Retinal pigment epithelial cell (primary cell): ENCODE measurements around the gene HSPA2.
A peak's percentile ranks its signal among the peaks of the same experiment; 100 is the strongest.

Source experiments
- DNase-seq: peaks from one replicate; pipeline ENCODE4 v3.0.0-alpha.2; 2010; ENCODE audit warnings: low read depth
- H3K4me3 ChIP-seq: 2 replicates; pipeline ENCODE4 v1.5.1; 2011; ENCODE audit warnings: mild to moderate bottlenecking, low read length, control low read depth, moderate library complexity
- TF ChIP-seq, protein P1 (sequence below): conservative IDR thresholded peaks from 2 replicates; pipeline ENCODE4 v1.5.1; 2011; ENCODE audit warnings: low read depth, low read length, control low read depth, inconsistent platforms

HSPA2 gene

DNA sequence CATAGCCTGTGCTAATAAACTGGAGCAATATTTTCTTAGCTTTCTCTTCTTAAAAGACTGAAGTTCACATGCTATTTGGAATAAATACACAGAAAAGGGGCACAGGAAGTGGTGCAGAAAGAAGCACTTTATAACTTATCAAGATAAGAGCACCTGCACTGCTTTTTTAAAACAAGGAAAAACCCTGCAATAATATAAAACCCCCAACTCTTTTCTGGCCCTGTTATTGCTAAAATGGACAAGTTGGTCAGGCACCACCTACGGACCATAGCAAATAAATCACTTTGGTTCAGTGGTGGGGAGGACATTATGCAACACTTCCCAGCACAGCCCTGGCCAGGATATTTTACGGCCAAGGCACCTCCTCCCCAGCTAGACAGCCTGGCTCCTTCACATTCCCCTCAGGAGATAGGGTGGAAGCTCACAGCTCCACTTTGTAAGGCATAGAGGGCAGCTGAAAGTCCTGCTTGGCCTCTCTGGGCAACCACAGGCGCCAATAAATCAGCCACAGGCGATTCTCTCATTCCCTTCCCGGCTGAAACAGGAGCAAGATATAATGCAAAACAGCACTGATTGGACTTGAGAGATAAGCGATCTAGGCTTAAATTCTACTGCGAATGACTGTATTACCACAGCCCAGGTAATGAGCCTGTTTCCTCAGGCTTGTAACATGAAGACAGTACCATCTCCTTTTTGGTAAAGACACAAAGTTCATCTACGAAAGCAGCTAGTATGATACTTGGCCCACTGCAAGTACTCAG is 39.0 kb upstream of the HSPA2 start:
- DNase-seq, result no peak
- TF ChIP-seq, protein P1, sequence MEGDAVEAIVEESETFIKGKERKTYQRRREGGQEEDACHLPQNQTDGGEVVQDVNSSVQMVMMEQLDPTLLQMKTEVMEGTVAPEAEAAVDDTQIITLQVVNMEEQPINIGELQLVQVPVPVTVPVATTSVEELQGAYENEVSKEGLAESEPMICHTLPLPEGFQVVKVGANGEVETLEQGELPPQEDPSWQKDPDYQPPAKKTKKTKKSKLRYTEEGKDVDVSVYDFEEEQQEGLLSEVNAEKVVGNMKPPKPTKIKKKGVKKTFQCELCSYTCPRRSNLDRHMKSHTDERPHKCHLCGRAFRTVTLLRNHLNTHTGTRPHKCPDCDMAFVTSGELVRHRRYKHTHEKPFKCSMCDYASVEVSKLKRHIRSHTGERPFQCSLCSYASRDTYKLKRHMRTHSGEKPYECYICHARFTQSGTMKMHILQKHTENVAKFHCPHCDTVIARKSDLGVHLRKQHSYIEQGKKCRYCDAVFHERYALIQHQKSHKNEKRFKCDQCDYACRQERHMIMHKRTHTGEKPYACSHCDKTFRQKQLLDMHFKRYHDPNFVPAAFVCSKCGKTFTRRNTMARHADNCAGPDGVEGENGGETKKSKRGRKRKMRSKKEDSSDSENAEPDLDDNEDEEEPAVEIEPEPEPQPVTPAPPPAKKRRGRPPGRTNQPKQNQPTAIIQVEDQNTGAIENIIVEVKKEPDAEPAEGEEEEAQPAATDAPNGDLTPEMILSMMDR, result no peak
- H3K4me3 ChIP-seq, result no peak overlapping the region

- DNase-seq, result no peak
- TF ChIP-seq, protein P1, result no peak
- H3K4me3 ChIP-seq, result peak overlapping the region; percentile 85
These were observed 38.1 kb upstream of the HSPA2 start for GRCh38 chr14:64502456-64502855.

DNA sequence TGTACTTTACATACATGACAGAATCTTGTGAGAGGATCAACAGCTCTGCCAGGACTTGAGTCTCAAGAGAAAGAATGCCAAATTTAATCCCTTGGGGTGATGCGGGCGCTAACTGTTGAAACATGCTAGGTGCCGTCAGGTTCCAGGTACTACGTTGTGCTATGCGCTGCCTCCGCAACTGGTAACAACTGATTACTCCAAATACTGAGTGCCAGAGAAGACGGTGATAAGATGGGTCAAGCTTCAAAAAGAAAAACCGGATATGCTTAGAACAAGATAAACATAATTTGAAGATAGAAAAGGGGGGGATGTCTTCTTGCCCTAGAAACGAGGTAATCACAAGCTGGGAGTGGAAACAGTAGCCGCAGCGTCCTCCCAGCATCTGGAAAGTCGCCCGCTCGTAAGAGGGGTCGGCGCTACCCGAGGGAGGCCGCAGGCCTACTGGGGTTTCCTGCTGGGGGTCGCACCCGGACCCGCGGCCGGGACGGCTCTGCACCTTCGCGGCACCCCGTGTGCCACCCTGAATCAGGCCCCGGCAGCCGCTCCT is 37.6 kb upstream of the HSPA2 start:
- no peak for DNase-seq
- H3K4me3 ChIP-seq, result peak overlapping the region; percentile 85
- TF ChIP-seq, protein P1, result no peak

- peak; percentile 66 for DNase-seq
- TF ChIP-seq, protein P1, result no peak
- H3K4me3 ChIP-seq, result peak within 1 kb of the TSS; percentile 91
These were observed 36.9 kb upstream of the HSPA2 start, which contains the start of gene ZBTB25 for GRCh38 chr14:64503434-64504309. ZBTB25 (minus strand) TSS chr14:64503838; CDS start chr14:64490533, 13,305 bp downstream.

DNA sequence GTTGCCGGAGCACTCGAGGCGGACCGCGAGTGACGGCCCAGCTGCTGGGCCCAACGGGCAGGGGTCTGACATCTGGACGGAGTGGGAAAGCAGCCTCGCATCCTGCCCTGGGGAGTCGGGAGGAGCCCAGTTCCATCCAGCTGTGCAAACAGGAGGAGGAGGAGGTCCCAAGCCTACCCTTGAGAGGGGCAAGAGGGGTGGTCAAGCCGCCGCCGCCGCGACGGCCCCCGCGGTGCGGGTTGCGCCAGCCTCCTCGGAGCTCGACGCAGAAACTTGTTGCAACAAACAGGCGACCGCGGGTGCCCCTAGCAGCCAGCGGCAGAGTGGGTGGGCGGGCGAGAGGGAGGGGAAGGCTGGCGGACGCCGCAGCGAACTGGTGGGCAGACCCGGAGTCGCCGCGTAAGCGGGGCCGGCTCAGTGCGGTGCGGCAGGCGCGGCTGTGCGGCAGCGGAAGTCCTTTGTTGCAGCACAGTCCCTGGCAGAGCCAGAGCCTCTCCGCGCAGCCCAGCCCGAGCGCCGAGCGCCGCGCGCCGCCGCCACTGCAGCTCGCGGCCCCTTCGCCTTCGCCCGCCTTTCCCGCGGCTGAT is 36.1 kb upstream of the HSPA2 start, which contains the start of gene ZBTB1:
ZBTB1 (plus strand) TSS at position 461 of the 587 bp plus-strand sequence. CDS start 16,735 bp downstream, outside the sequence.
- peak within 1 kb of the TSS; percentile 91 for H3K4me3 ChIP-seq
- TF ChIP-seq, protein P1, result no peak
- no peak for DNase-seq

DNA sequence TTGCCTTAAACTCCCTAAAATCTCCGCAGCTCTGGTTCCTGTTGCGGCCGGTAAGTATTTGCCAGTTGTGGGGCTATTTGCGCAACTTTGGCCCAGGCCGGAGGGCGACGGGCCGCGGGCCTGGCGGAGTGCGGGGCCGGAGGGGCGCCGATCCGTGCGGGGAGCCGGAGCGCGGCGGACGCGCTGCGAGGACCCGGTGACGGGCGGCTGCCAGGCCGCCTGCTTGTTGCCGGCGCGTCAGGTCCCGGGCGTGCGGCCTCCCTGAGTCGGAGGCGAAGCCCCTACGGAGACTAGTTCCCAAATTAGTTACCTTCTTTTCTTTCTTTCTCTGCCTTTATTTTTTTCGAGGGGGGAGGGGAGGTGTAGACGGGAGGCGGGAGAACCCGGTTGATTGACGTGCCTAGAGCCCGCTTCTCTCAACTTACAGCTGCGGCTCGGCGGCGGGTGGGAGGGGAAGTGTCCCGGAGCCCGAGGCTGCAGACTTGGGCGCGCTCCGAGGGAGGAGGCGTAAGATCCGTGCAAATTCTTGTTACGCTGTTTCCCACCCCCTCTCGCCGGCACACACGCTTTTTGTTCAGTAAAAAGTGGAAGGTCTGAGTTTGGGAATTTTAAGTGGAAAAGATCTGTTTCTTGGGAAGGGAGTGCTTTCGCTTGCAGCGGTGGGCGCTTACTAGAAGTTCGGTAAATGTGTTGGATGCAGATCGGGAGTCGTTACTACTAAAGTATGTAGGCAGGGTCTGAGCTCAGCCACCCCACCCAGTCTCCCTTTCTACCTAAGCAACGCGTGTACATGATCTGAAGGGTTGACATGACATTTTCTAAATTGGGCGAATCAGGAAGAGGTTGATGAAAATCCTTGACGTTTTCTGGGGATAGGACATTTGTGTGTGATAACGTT is 35.4 kb upstream of the HSPA2 start:
- TF ChIP-seq, protein P1, result no peak
- no peak for DNase-seq
- peak overlapping the region; percentile 91 for H3K4me3 ChIP-seq
